ENCODE measurements around the gene RHEB. TPM values are rescaled to one million over a fixed set of nuclear protein-coding genes. Genes with fewer than 3 reads are reported as not detected.

Gene RHEB
- total RNA-seq, 1 donor from 2014 or later: 103 TPM

- H3K4me1 ChIP-seq: peaks cover 28% of the 10 kb centered on the region
- ATAC-seq (no peak), DNase-seq (no peak)
- no peaks in the 10 kb centered on the region for H3K9me3 ChIP-seq
- intact Hi-C loops (cut with DNase I): no loop called here
- no peak for TF ChIP-seq CTCF (IDR thresholded peaks at IDR 0.05)
- no peak overlapping the region for H3K27ac ChIP-seq
- no peak overlapping the region for H3K4me3 ChIP-seq
- H3K36me3 ChIP-seq: peaks cover 29% of the 10 kb centered on the region
- H3K27me3 ChIP-seq: no peaks in the 10 kb centered on the region
Measured at GRCh38 chr7:151493083-151493482, 26.6 kb downstream of the RHEB start.

GRCh38 chr7:151491859-151492258, 27.8 kb downstream of the RHEB start:
- H3K27me3 ChIP-seq: no peaks in the 10 kb centered on the region
- intact Hi-C loops (cut with DNase I): no loop called here

GRCh38 chr7:151490456-151491105, 29.1 kb downstream of the RHEB start:
- no peak for ATAC-seq
- no peak overlapping the region for H3K27ac ChIP-seq

More at GRCh38 chr7:151491859-151492258, 27.8 kb downstream of the RHEB start:
- Histone ChIP-seq H3K36me3 (peaks cover 41% of the 10 kb centered on the region), H3K27ac (no peak overlapping the region), H3K4me3 (no peak overlapping the region), H3K9me3 (no peaks in the 10 kb centered on the region), H3K4me1 (peaks cover 28% of the 10 kb centered on the region)
- ATAC-seq: peak; percentile 79
- DNase-seq: no peak
- TF ChIP-seq CTCF (IDR thresholded peaks at IDR 0.05): no peak

GRCh38 chr7:151489498-151489897, 30.2 kb downstream of the RHEB start:
- Histone ChIP-seq H3K27me3 (no peaks in the 10 kb centered on the region), H3K27ac (no peak overlapping the region), H3K4me1 (peaks cover 37% of the 10 kb centered on the region), H3K36me3 (peaks cover 56% of the 10 kb centered on the region), H3K9me3 (no peaks in the 10 kb centered on the region), H3K4me3 (no peak overlapping the region)
- no peak for TF ChIP-seq CTCF (IDR thresholded peaks at IDR 0.05)
- ATAC-seq: no peak
- DNase-seq: no peak
- intact Hi-C loops (cut with DNase I): no loop called here

More at GRCh38 chr7:151490456-151491105, 29.1 kb downstream of the RHEB start:
- Histone ChIP-seq H3K9me3 (no peaks in the 10 kb centered on the region), H3K4me3 (no peak overlapping the region), H3K4me1 (peaks cover 30% of the 10 kb centered on the region), H3K27me3 (no peaks in the 10 kb centered on the region), H3K36me3 (peaks cover 54% of the 10 kb centered on the region)
- TF ChIP-seq CTCF (IDR thresholded peaks at IDR 0.05): no peak
- intact Hi-C loops (cut with DNase I): no loop called here
- DNase-seq: no peak

- Histone ChIP-seq H3K36me3 (peaks cover 70% of the 10 kb centered on the region), H3K4me1 (peaks cover 31% of the 10 kb centered on the region)
- no peak for TF ChIP-seq CTCF (IDR thresholded peaks at IDR 0.05)
Measured at GRCh38 chr7:151488096-151488495, 31.6 kb downstream of the RHEB start.

More at GRCh38 chr7:151488096-151488495, 31.6 kb downstream of the RHEB start:
- DNase-seq (no peak), ATAC-seq (no peak)
- no peak overlapping the region for H3K27ac ChIP-seq
- H3K9me3 ChIP-seq: no peaks in the 10 kb centered on the region
- H3K27me3 ChIP-seq: no peaks in the 10 kb centered on the region
- intact Hi-C loops (cut with DNase I): no loop called here
- H3K4me3 ChIP-seq: no peak overlapping the region

All from upper lobe of right lung (tissue), 1 donor.